ENCODE measurements around the gene BRMS1L. TPM values are rescaled to one million over a fixed set of nuclear protein-coding genes. Genes with fewer than 3 reads are reported as not detected.
"Not testable (repeated sequence)": the region's sequence is repeated elsewhere in the genome, so short reads cannot be mapped to it uniquely, and the experiment has no call there.

BRMS1L gene
- total RNA-seq: 1 to 10 TPM; 4.6 to 6.8 (median 6.1) TPM

- Histone ChIP-seq H3K4me3 (peak within 1 kb of the TSS; percentile 74 to 91 (median 88)), H3K4me1 (peaks cover 0 to 15% of the 10 kb centered on the region in 2 donors), H3K36me3 (peaks cover 0 to 2% of the 10 kb centered on the region in 2 donors), H3K9me3 (no peaks in the 10 kb centered on the region), H3K27me3 (no peaks in the 10 kb centered on the region), H3K27ac (peak within 1 kb of the TSS; percentile 89 to 98 (median 96))
- intact Hi-C loops (cut with DNase I; ENCODE audit: low total_unique reads): loop anchor here (1.0 to 10.0 kb wide), 2 partner anchors 17 to 702 kb away; partner anchors contain the start of genes PPP2R3C, PRORP and RALGAPA1
- in situ Hi-C loops (cut with MboI; ENCODE audit: low sequenced_read_pairs in 4 of 4): no loop called here
- peak; percentile 96 to 98 for DNase-seq
- TF ChIP-seq CTCF (IDR thresholded peaks at IDR 0.05 in 4 of 5, conservative IDR thresholded peaks at IDR 0.05 in 1 of 5) (peak in 2 of 5 experiments; percentile 31 to 44), POLR2A (IDR thresholded peaks at IDR 0.05) (peak; percentile 87 to 92)
- peak; percentile 97 to 98 for ATAC-seq
Observed at GRCh38 chr14:35826218-35826951, at the start of gene BRMS1L. BRMS1L (plus strand) TSS chr14:35826338; CDS start chr14:35826517, 179 bp downstream.

GRCh38 chr14:35776823-35777222, 49.3 kb upstream of the BRMS1L start:
- H3K4me1 ChIP-seq: no peaks in the 10 kb centered on the region
- no peak overlapping the region for H3K27ac ChIP-seq
- ATAC-seq: no peak
- in situ Hi-C loops (cut with MboI; ENCODE audit: low sequenced_read_pairs in 4 of 4) (no loop called here), intact Hi-C loops (cut with DNase I; ENCODE audit: low total_unique reads) (no loop called here)
- DNase-seq: no peak
- H3K27me3 ChIP-seq: no peaks in the 10 kb centered on the region
- TF ChIP-seq CTCF (IDR thresholded peaks at IDR 0.05 in 4 of 5, conservative IDR thresholded peaks at IDR 0.05 in 1 of 5) (no peak), POLR2A (IDR thresholded peaks at IDR 0.05) (no peak)
- H3K36me3 ChIP-seq: no peaks in the 10 kb centered on the region
- H3K4me3 ChIP-seq: no peak overlapping the region
- H3K9me3 ChIP-seq: peaks cover 0 to 4% (median 0%) of the 10 kb centered on the region in 3 donors

- H3K4me1 ChIP-seq; intact Hi-C loops (cut with DNase I; ENCODE audit: low total_unique reads); in situ Hi-C loops (cut with MboI; ENCODE audit: low sequenced_read_pairs in 4 of 4); H3K9me3 ChIP-seq; H3K27ac ChIP-seq; H3K4me3 ChIP-seq; DNase-seq; H3K36me3 ChIP-seq; ATAC-seq; H3K27me3 ChIP-seq: not testable (repeated sequence)
Observed at GRCh38 chr14:35777550-35777949, 48.6 kb upstream of the BRMS1L start.

DNA sequence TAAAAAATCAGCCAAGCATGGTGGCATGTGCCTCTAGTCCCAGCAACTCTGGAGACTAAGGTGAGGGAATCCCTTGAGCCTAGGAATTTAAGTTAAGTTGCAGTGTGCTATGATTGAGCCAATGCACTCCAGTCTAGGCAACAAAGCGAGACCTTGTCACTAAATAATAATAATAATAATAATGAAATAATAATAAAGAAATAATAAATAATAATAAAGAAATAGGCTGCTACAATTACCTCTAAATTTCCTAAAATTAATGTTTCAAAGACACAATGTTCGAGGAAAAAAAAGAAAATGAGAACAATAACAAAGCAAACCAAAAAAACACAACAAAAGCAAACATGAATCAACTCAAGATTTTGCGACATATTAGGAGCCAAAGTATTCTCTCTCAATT, 46.8 kb upstream of the BRMS1L start:
- intact Hi-C loops (cut with DNase I; ENCODE audit: low total_unique reads) (no loop called here), in situ Hi-C loops (cut with MboI; ENCODE audit: low sequenced_read_pairs in 4 of 4) (no loop called here)
- Histone ChIP-seq H3K4me3 (no peak overlapping the region), H3K9me3 (peaks cover 0 to 4% (median 0%) of the 10 kb centered on the region in 3 donors), H3K36me3 (no peaks in the 10 kb centered on the region), H3K27ac (no peak overlapping the region), H3K27me3 (no peaks in the 10 kb centered on the region), H3K4me1 (no peaks in the 10 kb centered on the region)
- ATAC-seq: no peak
- DNase-seq: no peak
- no peak for TF ChIP-seq POLR2A (IDR thresholded peaks at IDR 0.05)
- no peak for TF ChIP-seq CTCF (IDR thresholded peaks at IDR 0.05 in 4 of 5, conservative IDR thresholded peaks at IDR 0.05 in 1 of 5)

- Histone ChIP-seq H3K27me3 (no peaks in the 10 kb centered on the region), H3K4me1 (peaks cover 9% of the 10 kb centered on the region in 2 donors), H3K9me3 (peaks cover 0 to 4% (median 0%) of the 10 kb centered on the region in 3 donors), H3K27ac (no peak overlapping the region), H3K36me3 (no peaks in the 10 kb centered on the region), H3K4me3 (no peak overlapping the region)
- in situ Hi-C loops (cut with MboI; ENCODE audit: low sequenced_read_pairs in 4 of 4): no loop called here
- intact Hi-C loops (cut with DNase I; ENCODE audit: low total_unique reads): no loop called here
- DNase-seq (no peak), ATAC-seq (no peak)
- TF ChIP-seq CTCF (IDR thresholded peaks at IDR 0.05 in 4 of 5, conservative IDR thresholded peaks at IDR 0.05 in 1 of 5) (no peak), POLR2A (IDR thresholded peaks at IDR 0.05) (no peak)
Observed at GRCh38 chr14:35783699-35784098, 42.4 kb upstream of the BRMS1L start.
